22Rv1 (cell line): ENCODE measurements around the gene AMN.

Experiments used
- ZFX ChIP-seq: fragments of 450-650 bp; IDR thresholded peaks from 2 replicates; pipeline ENCODE4 v1.6.1; 2017; ENCODE audit warnings: antibody characterized with exemption, borderline replicate concordance
- TF ChIP-seq, protein P1 (sequence below): fragments of 450-650 bp; IDR thresholded peaks from 2 replicates; pipeline ENCODE4 v1.5.1; 2017; ENCODE audit warnings: mild to moderate bottlenecking

DNA sequence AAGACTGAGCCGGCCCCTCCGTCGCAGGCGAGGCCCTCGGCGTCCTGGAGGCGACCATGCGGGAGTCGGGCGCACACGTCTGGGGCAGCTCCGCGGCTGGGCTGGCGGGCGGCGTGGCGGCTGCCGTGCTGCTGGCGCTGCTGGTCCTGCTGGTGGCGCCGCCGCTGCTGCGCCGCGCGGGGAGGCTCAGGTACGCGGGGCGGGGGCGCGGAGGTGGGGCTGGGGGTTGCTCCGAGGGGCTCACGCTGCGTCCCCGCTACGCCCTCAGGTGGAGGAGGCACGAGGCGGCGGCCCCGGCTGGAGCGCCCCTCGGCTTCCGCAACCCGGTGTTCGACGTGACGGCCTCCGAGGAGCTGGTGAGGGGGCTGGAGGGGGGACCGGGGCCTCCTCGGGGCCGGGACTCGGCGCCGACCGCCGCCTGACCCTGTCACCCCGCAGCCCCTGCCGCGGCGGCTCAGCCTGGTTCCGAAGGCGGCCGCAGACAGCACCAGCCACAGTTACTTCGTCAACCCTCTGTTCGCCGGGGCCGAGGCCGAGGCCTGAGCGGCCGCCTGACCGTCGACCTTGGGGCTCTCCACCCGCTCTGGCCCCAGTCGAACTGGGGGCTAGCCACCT lies 7.8 kb downstream of the AMN start:
- TF ChIP-seq, protein P1, sequence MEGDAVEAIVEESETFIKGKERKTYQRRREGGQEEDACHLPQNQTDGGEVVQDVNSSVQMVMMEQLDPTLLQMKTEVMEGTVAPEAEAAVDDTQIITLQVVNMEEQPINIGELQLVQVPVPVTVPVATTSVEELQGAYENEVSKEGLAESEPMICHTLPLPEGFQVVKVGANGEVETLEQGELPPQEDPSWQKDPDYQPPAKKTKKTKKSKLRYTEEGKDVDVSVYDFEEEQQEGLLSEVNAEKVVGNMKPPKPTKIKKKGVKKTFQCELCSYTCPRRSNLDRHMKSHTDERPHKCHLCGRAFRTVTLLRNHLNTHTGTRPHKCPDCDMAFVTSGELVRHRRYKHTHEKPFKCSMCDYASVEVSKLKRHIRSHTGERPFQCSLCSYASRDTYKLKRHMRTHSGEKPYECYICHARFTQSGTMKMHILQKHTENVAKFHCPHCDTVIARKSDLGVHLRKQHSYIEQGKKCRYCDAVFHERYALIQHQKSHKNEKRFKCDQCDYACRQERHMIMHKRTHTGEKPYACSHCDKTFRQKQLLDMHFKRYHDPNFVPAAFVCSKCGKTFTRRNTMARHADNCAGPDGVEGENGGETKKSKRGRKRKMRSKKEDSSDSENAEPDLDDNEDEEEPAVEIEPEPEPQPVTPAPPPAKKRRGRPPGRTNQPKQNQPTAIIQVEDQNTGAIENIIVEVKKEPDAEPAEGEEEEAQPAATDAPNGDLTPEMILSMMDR = peak; percentile 38
- no peak for TF ChIP-seq ZFX
